Measurements from ENCODE around the gene TMEM145. TPM values are rescaled to one million over a fixed set of nuclear protein-coding genes. Genes with fewer than 3 reads are reported as not detected.

TMEM145 gene
- total RNA-seq, 1 donor from 2014 or later, result 0.36 TPM

DNA sequence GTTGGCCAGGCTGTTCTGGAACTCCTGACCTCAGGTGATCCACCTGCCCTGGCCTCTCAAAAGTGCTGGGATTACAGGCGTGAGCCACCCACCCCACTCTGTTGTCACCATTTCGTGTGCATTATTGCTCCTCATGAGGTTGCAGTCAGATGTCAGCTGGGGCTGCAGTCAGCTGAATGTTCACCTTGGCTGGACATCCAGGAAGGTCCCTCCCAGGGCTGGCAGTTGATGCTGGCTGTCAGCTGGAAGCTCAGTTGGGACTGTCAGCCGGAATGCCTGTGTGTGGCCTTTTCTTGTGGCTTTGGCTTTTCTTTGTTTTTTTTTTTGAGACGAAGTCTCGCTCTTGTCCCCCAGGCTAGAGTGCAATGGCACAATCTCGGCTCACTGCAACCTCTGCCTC is 18.9 kb downstream of the TMEM145 start:
- Histone ChIP-seq H3K4me1 (peaks cover 36% of the 10 kb centered on the region), H3K4me3 (no peak overlapping the region), H3K27ac (replicated peaks) (peak overlapping the region; percentile 36), H3K9me3 (replicated peaks) (no peaks in the 10 kb centered on the region), H3K27me3 (ENCODE audit: low read depth) (no peaks in the 10 kb centered on the region), H3K36me3 (peaks cover 23% of the 10 kb centered on the region)
- intact Hi-C loops (cut with micrococcal nuclease), result no loop called here
- TF ChIP-seq, protein P1, sequence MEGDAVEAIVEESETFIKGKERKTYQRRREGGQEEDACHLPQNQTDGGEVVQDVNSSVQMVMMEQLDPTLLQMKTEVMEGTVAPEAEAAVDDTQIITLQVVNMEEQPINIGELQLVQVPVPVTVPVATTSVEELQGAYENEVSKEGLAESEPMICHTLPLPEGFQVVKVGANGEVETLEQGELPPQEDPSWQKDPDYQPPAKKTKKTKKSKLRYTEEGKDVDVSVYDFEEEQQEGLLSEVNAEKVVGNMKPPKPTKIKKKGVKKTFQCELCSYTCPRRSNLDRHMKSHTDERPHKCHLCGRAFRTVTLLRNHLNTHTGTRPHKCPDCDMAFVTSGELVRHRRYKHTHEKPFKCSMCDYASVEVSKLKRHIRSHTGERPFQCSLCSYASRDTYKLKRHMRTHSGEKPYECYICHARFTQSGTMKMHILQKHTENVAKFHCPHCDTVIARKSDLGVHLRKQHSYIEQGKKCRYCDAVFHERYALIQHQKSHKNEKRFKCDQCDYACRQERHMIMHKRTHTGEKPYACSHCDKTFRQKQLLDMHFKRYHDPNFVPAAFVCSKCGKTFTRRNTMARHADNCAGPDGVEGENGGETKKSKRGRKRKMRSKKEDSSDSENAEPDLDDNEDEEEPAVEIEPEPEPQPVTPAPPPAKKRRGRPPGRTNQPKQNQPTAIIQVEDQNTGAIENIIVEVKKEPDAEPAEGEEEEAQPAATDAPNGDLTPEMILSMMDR (IDR thresholded peaks at IDR 0.05; ENCODE audit: borderline replicate concordance), result no peak
- DNase-seq, result peak; percentile 37

GRCh38 chr19:42333018-42333417 is 19.9 kb downstream of the TMEM145 start:
- H3K27me3 ChIP-seq (ENCODE audit: low read depth), result no peaks in the 10 kb centered on the region
- DNase-seq, result no peak
- peaks cover 31% of the 10 kb centered on the region for H3K36me3 ChIP-seq
- H3K4me1 ChIP-seq, result peaks cover 27% of the 10 kb centered on the region
- TF ChIP-seq, protein P1 (IDR thresholded peaks at IDR 0.05; ENCODE audit: borderline replicate concordance), result no peak
- intact Hi-C loops (cut with micrococcal nuclease), result no loop called here
- no peaks in the 10 kb centered on the region for H3K9me3 ChIP-seq (replicated peaks)
- no peak overlapping the region for H3K27ac ChIP-seq (replicated peaks)
- H3K4me3 ChIP-seq, result no peak overlapping the region

GRCh38 chr19:42333975-42334696 is 21.0 kb downstream of the TMEM145 start:
- no peak for DNase-seq
- H3K36me3 ChIP-seq, result peaks cover 37% of the 10 kb centered on the region
- H3K4me1 ChIP-seq, result peaks cover 24% of the 10 kb centered on the region
- TF ChIP-seq, protein P1 (IDR thresholded peaks at IDR 0.05; ENCODE audit: borderline replicate concordance), result no peak
- no peaks in the 10 kb centered on the region for H3K27me3 ChIP-seq (ENCODE audit: low read depth)
- intact Hi-C loops (cut with micrococcal nuclease), result no loop called here
- no peaks in the 10 kb centered on the region for H3K9me3 ChIP-seq (replicated peaks)
- H3K27ac ChIP-seq (replicated peaks), result no peak overlapping the region
- H3K4me3 ChIP-seq, result no peak overlapping the region

- Histone ChIP-seq H3K27ac (replicated peaks) (no peak overlapping the region), H3K36me3 (peaks cover 37% of the 10 kb centered on the region), H3K4me3 (no peak overlapping the region), H3K4me1 (peaks cover 21% of the 10 kb centered on the region), H3K27me3 (ENCODE audit: low read depth) (no peaks in the 10 kb centered on the region), H3K9me3 (replicated peaks) (no peaks in the 10 kb centered on the region)
- DNase-seq, result no peak
- intact Hi-C loops (cut with micrococcal nuclease), result no loop called here
- TF ChIP-seq, protein P1 (IDR thresholded peaks at IDR 0.05; ENCODE audit: borderline replicate concordance), result no peak
Observed at GRCh38 chr19:42334697-42335373, 21.7 kb downstream of the TMEM145 start.

- H3K36me3 ChIP-seq, result peaks cover 37% of the 10 kb centered on the region
- TF ChIP-seq, protein P1 (IDR thresholded peaks at IDR 0.05; ENCODE audit: borderline replicate concordance), result no peak
- peaks cover 15% of the 10 kb centered on the region for H3K4me1 ChIP-seq
- no peak overlapping the region for H3K27ac ChIP-seq (replicated peaks)
- intact Hi-C loops (cut with micrococcal nuclease), result no loop called here
- no peaks in the 10 kb centered on the region for H3K27me3 ChIP-seq (ENCODE audit: low read depth)
- H3K4me3 ChIP-seq, result no peak overlapping the region
- DNase-seq, result no peak
- H3K9me3 ChIP-seq (replicated peaks), result no peaks in the 10 kb centered on the region
Observed at GRCh38 chr19:42335374-42335936, 22.3 kb downstream of the TMEM145 start.

Measured in left ventricle myocardium inferior (tissue), 1 donor.